GM13977 (cell line): ENCODE measurements around the gene ARRB2.

Source experiments
- DNase-seq: peaks from one replicate; pipeline ENCODE4 v3.0.0; 2012; ENCODE audit warnings: low spot score
- CTCF ChIP-seq: IDR thresholded peaks from 2 replicates; pipeline ENCODE4 v1.5.1; 2012; ENCODE audit warnings: mild to moderate bottlenecking, control low read depth; ENCODE audit not compliant: insufficient read depth; ENCODE audit errors: extremely low read depth, missing control alignments
- in situ Hi-C: fragments of 300-500 bp; cut with MboI; formaldehyde crosslinking; loops from one replicate; pipeline ENCODE4 v1.12.0; 2022; ENCODE audit warnings: low sequenced_read_pairs, low pct_unique_long_range_greater_than_20kb, mixed read lengths, inconsistent platforms; ENCODE audit not compliant: unreplicated experiment

ARRB2 gene

GRCh38 chr17:4709794-4710692, at the start of gene ARRB2:
ARRB2 (plus strand) TSS chr17:4710632; CDS start chr17:4710722, 90 bp downstream.
- in situ Hi-C loops, result no loop called here
- TF ChIP-seq CTCF, result peak; percentile 68
- peak; percentile 99 for DNase-seq

- no peak for TF ChIP-seq CTCF
- DNase-seq, result no peak
- in situ Hi-C loops, result no loop called here
Observed at GRCh38 chr17:4663711-4664110, 46.7 kb upstream of the ARRB2 start.

- in situ Hi-C loops, result no loop called here
- DNase-seq, result no peak
- TF ChIP-seq CTCF, result no peak
Observed at GRCh38 chr17:4664230-4664629, 46.2 kb upstream of the ARRB2 start.

- DNase-seq, result no peak
- no peak for TF ChIP-seq CTCF
- in situ Hi-C loops, result no loop called here
Observed at GRCh38 chr17:4665027-4665426, 45.4 kb upstream of the ARRB2 start.

- DNase-seq, result no peak
- no peak for TF ChIP-seq CTCF
- in situ Hi-C loops, result no loop called here
Observed at GRCh38 chr17:4666296-4666695, 44.1 kb upstream of the ARRB2 start.

GRCh38 chr17:4667166-4667565, 43.3 kb upstream of the ARRB2 start:
- in situ Hi-C loops, result no loop called here

More at GRCh38 chr17:4667166-4667565, 43.3 kb upstream of the ARRB2 start:
- TF ChIP-seq CTCF, result no peak
- no peak for DNase-seq
